Smooth muscle cell (in vitro differentiated cells): Measurements from ENCODE around the gene PRDX1. TPM values are rescaled to one million over a fixed set of nuclear protein-coding genes. Genes with fewer than 3 reads are reported as not detected.

ENCODE experiments used
- DNase-seq: peaks from one replicate; lab custom pipeline; 2025; ENCODE audit not compliant: unreplicated experiment; lab: John Stamatoyannopoulos, UW
- H2AFZ ChIP-seq: fragments of 200-600 bp; sonication (generic); 2 replicates; pipeline ENCODE4 v1.6.0; 2016; ENCODE audit warnings: antibody characterized with exemption, low read depth, mild to moderate bottlenecking
- H3F3A ChIP-seq: fragments of 200-600 bp; sonication (generic); 2 replicates; pipeline ENCODE4 v1.6.0; 2017; ENCODE audit warnings: antibody characterized with exemption, low read depth
- H3K27ac ChIP-seq: fragments of 200-600 bp; sonication (generic); 2 replicates; pipeline ENCODE4 v1.5.1; 2016; ENCODE audit warnings: low read depth, mild to moderate bottlenecking
- H3K27me3 ChIP-seq: fragments of 200-600 bp; sonication (generic); 2 replicates; pipeline ENCODE4 v1.6.1; 2016; ENCODE audit warnings: low read depth, mild to moderate bottlenecking
- H3K36me3 ChIP-seq: fragments of 200-600 bp; sonication (generic); 2 replicates; pipeline ENCODE4 v1.5.1; 2016; ENCODE audit warnings: low read depth
- H3K4me1 ChIP-seq: fragments of 200-600 bp; sonication (generic); 2 replicates; pipeline ENCODE4 v1.5.1; 2016; ENCODE audit warnings: low read depth
- H3K4me2 ChIP-seq: fragments of 200-600 bp; sonication (generic); 2 replicates; pipeline ENCODE4 v1.6.0; 2016; ENCODE audit warnings: mild to moderate bottlenecking
- H3K4me3 ChIP-seq: fragments of 200-600 bp; sonication (generic); 2 replicates; pipeline ENCODE4 v1.5.1; 2016; ENCODE audit warnings: mild to moderate bottlenecking
- H3K79me2 ChIP-seq: fragments of 200-600 bp; sonication (generic); 2 replicates; pipeline ENCODE4 v1.6.0; 2016; ENCODE audit warnings: low read depth, mild to moderate bottlenecking
- H3K9ac ChIP-seq: fragments of 200-600 bp; sonication (generic); 2 replicates; pipeline ENCODE4 v1.6.0; 2016; ENCODE audit warnings: low read depth
- H3K9me3 ChIP-seq: fragments of 200-600 bp; sonication (generic); replicated peaks from 2 replicates; pipeline ENCODE4 v1.5.1; 2016; ENCODE audit warnings: low read depth
- H4K20me1 ChIP-seq: fragments of 200-600 bp; sonication (generic); 2 replicates; pipeline ENCODE4 v1.6.0; 2016; ENCODE audit warnings: low read depth
- CTCF ChIP-seq: fragments of 200-600 bp; sonication (generic); IDR thresholded peaks from 2 replicates; pipeline ENCODE4 v1.5.1; 2017; ENCODE audit warnings: borderline replicate concordance, mild to moderate bottlenecking, antibody characterized with exemption; ENCODE audit not compliant: insufficient read depth, poor library complexity, severe bottlenecking
- WGBS: methylation state at CpG from one replicate; pipeline ENCODE4 v1.1.7; 2016; ENCODE audit warnings: low lambda C conversion rate; 5-methylcytosine and 5-hydroxymethylcytosine counted together
- polyA plus RNA-seq: library from polyadenylated mRNA; unstranded; fragments of >200 nt; fragmentation: Nextera tagmentation; extraction: Ambion mirVana; gene quantifications from 2 replicates; pipeline ENCODE4 v1.2.1, GENCODE V29; 2016
- total RNA-seq: library from RNA; depleted of rRNA; stranded (reverse); fragments of >200 nt; gene quantifications from 2 replicates; pipeline ENCODE4 v1.2.3, GENCODE V29; 2014

Gene PRDX1
- total and polyA plus RNA-seq, 2 experiments from 2014 or later, result 303 to 369 TPM

GRCh38 chr1:45542591-45542990 lies 20.9 kb upstream of the PRDX1 start:
- no peak overlapping the region for H3K9ac ChIP-seq
- TF ChIP-seq CTCF, result no peak
- no peaks in the 10 kb centered on the region for H3K79me2 ChIP-seq
- 86% methylated on average over 4 of the region's 4 CpGs for WGBS
- DNase-seq, result no peak
- H3K4me3 ChIP-seq, result no peak overlapping the region
- H3K36me3 ChIP-seq, result no peaks in the 10 kb centered on the region
- no peaks in the 10 kb centered on the region for H3F3A ChIP-seq
- H3K4me2 ChIP-seq, result no peak overlapping the region
- no peaks in the 10 kb centered on the region for H3K4me1 ChIP-seq
- H3K27me3 ChIP-seq, result no peaks in the 10 kb centered on the region
- no peaks in the 10 kb centered on the region for H3K9me3 ChIP-seq
- no peaks in the 10 kb centered on the region for H4K20me1 ChIP-seq
- H3K27ac ChIP-seq, result no peak overlapping the region
- H2AFZ ChIP-seq, result no peak overlapping the region

- no peaks in the 10 kb centered on the region for H3K27me3 ChIP-seq
- no peak overlapping the region for H2AFZ ChIP-seq
- no peak for DNase-seq
- H3K9ac ChIP-seq, result no peak overlapping the region
- H3K9me3 ChIP-seq, result no peaks in the 10 kb centered on the region
- no peaks in the 10 kb centered on the region for H3K4me1 ChIP-seq
- H3K4me3 ChIP-seq, result no peak overlapping the region
- WGBS, result 96% methylated on average over 1 of the region's 1 CpG
- H3K27ac ChIP-seq, result no peak overlapping the region
- H3F3A ChIP-seq, result no peaks in the 10 kb centered on the region
- TF ChIP-seq CTCF, result no peak
- no peak overlapping the region for H3K4me2 ChIP-seq
- no peaks in the 10 kb centered on the region for H3K79me2 ChIP-seq
- no peaks in the 10 kb centered on the region for H3K36me3 ChIP-seq
- H4K20me1 ChIP-seq, result no peaks in the 10 kb centered on the region
These were observed 19.5 kb upstream of the PRDX1 start for GRCh38 chr1:45541193-45541592.

DNA sequence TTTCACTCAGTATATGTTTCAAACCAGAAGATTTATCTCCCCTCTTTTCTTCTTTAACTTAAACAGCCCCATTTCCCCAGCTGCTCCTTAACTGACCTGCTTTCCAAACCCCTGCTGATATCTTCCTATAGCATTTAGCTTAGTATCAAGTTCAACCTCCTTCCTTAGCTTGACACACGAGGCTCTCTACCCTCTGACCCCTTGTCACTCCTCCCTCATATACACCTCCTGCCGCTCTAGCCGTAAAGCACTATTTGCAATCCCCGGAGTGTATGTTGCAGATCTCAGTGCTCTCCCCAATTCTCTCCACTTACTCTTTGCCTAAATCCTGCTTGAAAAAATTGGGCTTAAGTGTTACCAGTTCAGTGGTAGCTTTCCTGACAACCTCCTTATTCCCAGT lies 15.2 kb upstream of the PRDX1 start:
- Histone ChIP-seq H3K9ac (no peak overlapping the region), H3K4me3 (no peak overlapping the region), H2AFZ (no peak overlapping the region), H3K27me3 (no peaks in the 10 kb centered on the region), H3K36me3 (no peaks in the 10 kb centered on the region), H3F3A (no peaks in the 10 kb centered on the region), H3K79me2 (no peaks in the 10 kb centered on the region), H3K4me2 (no peak overlapping the region), H3K9me3 (no peaks in the 10 kb centered on the region), H4K20me1 (no peaks in the 10 kb centered on the region), H3K4me1 (no peaks in the 10 kb centered on the region), H3K27ac (no peak overlapping the region)
- WGBS, result 75% methylated on average over 4 of the region's 4 CpGs
- DNase-seq, result no peak
- no peak for TF ChIP-seq CTCF

DNA sequence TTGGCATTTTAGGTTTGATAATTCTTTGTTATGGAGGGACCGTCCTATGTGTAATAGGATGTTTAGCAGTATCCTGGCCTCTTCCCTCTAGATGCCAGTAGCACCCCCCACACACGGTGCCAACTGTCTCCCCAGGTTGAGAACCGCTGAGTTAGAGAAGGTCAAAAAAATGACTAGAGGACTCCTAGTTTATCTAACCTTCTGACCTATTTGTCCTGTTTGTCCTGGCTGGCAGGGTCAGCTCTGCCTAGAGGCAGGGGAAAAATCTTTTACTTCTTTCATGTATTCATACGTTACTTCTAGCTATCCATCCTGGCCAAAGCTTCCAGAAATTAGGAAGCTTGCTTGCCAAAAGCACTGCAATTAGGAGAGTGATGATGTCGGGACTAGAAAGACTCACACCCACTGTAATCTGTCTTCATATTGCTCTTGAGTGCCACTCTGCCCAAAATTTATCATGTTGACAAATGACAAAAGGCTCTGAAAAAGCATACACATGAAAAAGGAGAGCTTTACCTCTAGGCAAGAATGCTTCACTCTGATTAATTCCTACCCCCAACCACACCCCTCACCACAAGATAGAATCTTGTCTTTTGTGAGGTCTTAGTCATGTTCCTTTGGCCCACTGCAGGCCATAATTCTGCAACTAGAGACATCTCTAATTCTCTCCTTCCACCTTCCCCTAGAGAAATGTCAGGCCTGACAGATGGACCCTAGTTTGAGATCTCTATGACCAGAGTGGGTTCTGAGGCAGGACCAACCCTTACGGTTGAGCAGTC lies 14.5 kb upstream of the PRDX1 start:
- H3K4me2 ChIP-seq, result no peak overlapping the region
- no peak overlapping the region for H3K27ac ChIP-seq
- no peaks in the 10 kb centered on the region for H3K4me1 ChIP-seq
- H4K20me1 ChIP-seq, result no peaks in the 10 kb centered on the region
- DNase-seq, result no peak
- no peak overlapping the region for H2AFZ ChIP-seq
- TF ChIP-seq CTCF, result no peak
- no peak overlapping the region for H3K9ac ChIP-seq
- WGBS, result 86% methylated on average over 6 of the region's 6 CpGs
- H3K9me3 ChIP-seq, result no peaks in the 10 kb centered on the region
- H3F3A ChIP-seq, result no peaks in the 10 kb centered on the region
- no peaks in the 10 kb centered on the region for H3K27me3 ChIP-seq
- H3K4me3 ChIP-seq, result no peak overlapping the region
- H3K36me3 ChIP-seq, result no peaks in the 10 kb centered on the region
- no peaks in the 10 kb centered on the region for H3K79me2 ChIP-seq
